ENCODE results near the gene RALY.

The RALY gene

GRCh38 chr20:33985830-33986229, 7.9 kb upstream of the RALY start:
- no peak overlapping the region for H3K27ac ChIP-seq
- no peak for TF ChIP-seq ZFX (IDR thresholded peaks at IDR 0.05)
- TF ChIP-seq, protein P1, sequence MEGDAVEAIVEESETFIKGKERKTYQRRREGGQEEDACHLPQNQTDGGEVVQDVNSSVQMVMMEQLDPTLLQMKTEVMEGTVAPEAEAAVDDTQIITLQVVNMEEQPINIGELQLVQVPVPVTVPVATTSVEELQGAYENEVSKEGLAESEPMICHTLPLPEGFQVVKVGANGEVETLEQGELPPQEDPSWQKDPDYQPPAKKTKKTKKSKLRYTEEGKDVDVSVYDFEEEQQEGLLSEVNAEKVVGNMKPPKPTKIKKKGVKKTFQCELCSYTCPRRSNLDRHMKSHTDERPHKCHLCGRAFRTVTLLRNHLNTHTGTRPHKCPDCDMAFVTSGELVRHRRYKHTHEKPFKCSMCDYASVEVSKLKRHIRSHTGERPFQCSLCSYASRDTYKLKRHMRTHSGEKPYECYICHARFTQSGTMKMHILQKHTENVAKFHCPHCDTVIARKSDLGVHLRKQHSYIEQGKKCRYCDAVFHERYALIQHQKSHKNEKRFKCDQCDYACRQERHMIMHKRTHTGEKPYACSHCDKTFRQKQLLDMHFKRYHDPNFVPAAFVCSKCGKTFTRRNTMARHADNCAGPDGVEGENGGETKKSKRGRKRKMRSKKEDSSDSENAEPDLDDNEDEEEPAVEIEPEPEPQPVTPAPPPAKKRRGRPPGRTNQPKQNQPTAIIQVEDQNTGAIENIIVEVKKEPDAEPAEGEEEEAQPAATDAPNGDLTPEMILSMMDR (conservative IDR thresholded peaks at IDR 0.05): no peak

DNA sequence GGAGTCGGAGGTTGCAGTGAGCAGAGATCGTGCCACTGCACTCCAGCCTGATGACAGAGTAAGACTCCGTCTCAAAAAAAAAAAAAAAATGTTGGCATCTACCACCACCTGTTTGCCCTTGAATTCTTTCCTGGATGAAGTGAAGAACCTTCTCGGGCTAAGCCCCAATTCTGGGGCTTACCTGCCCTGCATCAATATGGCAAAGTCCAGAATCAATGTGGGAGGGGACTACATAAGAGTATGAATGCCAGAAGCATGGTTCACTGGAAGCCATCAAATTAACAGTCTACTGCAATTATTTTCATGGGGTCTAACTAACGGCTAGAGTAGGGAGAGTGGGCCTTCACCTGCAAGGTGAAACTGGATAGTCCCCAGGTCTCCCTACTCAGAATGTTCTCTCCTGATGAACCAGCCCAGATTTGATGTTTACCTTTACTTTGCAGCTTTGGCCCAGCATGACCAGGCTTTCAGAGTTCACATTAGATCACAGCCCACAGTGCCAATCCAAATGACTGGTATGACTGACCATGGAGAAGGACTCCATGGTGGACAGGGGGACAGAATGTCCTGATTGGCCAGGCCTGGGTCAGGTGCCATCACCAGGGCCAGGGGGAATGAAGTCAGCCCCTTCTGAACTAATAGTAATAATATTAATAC, 7.0 kb upstream of the RALY start:
- no peak for TF ChIP-seq ZFX (IDR thresholded peaks at IDR 0.05)
- TF ChIP-seq, protein P1 (conservative IDR thresholded peaks at IDR 0.05): no peak
- H3K27ac ChIP-seq: no peak overlapping the region

GRCh38 chr20:33990075-33990474, 3.6 kb upstream of the RALY start:
- TF ChIP-seq ZFX (IDR thresholded peaks at IDR 0.05): no peak
- TF ChIP-seq, protein P1 (conservative IDR thresholded peaks at IDR 0.05): no peak
- no peak overlapping the region for H3K27ac ChIP-seq

DNA sequence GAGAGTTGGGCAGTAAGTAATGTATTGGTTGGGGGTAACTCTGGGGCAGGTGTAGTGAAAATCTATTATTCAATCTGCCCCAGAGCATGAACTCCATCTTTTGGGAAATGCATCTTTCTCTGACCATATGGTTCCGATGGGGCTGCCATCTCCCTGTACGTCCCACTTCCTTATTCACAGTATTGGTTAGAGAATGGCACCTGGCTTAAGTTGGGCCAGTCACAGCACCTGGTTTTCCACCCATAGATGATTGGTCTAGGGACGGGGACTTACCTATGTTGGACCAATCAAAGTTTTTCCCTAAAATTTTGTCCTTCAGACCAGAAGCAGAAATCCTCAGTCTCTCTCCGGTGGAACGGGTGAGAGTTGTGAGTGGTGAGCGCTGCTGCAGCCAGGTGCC, 2.2 kb upstream of the RALY start:
- peak overlapping the region; percentile 87; the same call in 1 of the 2 replicates for H3K27ac ChIP-seq
- TF ChIP-seq ZFX (IDR thresholded peaks at IDR 0.05): no peak
- TF ChIP-seq, protein P1 (conservative IDR thresholded peaks at IDR 0.05): no peak

DNA sequence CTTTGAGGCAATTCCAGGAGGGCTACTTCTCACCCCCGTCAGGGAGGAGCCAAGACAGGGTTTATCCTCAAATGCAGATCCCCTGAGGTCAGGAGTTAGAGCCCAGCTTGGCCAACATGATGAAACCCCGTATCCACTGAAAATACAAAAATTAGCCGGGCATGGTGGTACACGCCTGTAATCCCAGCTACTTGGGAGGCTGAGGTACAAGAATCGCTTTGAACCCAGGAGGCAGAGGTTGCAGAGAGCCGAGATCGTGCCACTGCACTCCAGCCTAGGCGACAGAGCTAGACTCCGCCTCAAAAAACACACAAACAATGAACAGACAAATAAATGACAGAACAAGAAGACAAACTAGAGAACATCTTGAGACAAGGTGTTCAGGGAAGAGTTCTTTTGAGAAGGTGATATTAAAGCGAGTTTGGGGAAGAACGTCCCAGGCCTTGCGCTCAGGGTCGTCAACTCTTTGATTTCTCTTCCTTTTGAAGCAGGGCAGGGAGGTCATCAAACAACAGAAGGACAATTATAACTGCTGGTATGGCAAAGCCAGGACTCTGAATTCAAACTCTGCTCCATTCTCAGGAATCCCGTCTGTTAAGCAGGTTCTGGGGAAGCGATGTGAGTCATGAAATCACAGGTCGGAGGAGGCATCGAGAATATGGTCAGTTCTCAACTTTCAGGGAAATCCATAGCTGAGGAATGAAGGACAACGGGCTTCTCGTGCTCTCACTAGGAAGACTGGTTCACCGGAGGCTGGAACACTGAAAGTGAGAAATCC, 1.4 kb upstream of the RALY start:
- H3K27ac ChIP-seq: peak overlapping the region; percentile 87
- TF ChIP-seq, protein P1 (conservative IDR thresholded peaks at IDR 0.05): no peak
- TF ChIP-seq ZFX (IDR thresholded peaks at IDR 0.05): no peak

DNA sequence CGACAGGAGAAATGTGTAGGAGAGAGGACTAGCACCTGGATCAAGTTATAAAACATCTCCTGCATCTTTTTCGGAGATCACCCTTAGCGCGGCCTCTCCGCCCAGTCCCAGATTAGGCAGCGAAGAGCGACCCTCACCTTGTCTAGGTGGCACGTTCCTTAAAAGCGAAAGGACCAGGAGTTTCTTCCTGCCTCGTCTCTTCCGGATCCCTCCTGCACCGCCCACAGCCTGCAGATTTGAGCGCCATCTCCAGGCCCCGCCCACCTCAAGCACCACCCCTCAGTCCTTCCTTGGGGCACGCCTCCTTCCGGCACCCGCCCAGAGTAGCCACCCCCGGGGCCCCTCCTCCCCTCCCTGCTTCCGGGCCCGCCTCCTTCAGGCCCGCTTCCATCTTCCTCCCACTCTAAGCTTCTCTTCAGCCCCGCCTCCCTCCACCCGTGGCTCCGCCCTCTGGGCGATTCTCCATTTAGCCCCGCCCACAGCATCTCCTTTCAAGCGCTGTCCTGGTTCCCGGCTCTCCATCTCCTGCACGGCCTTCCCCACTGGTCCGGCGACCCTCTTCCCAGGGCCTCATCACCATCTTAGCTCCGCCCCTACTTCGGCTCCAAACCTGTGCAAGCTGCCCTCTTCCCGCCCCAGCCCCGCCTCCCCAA, 662 bp upstream of the RALY start:
- TF ChIP-seq ZFX (IDR thresholded peaks at IDR 0.05): no peak
- TF ChIP-seq, protein P1 (conservative IDR thresholded peaks at IDR 0.05): no peak
- H3K27ac ChIP-seq: peak overlapping the region; percentile 87

Measured in C4-2B (cell line).